ENCODE measurements around the gene CEBPA. TPM values are rescaled to one million over a fixed set of nuclear protein-coding genes. Genes with fewer than 3 reads are reported as not detected.

CEBPA gene
- total RNA-seq, 4 donors from 2014 or later = 36.3 to 160 (median 89.2) TPM

- no peaks in the 10 kb centered on the region for H3K27me3 ChIP-seq
- H3K9me3 ChIP-seq = no peaks in the 10 kb centered on the region
- no peak overlapping the region for H3K4me3 ChIP-seq
- no peaks in the 10 kb centered on the region for H3K36me3 ChIP-seq
- H3K4me1 ChIP-seq = no peaks in the 10 kb centered on the region
- TF ChIP-seq POLR2A (IDR thresholded peaks at IDR 0.05) (no peak), CTCF (IDR thresholded peaks at IDR 0.05) (no peak)
- no peak overlapping the region for H3K27ac ChIP-seq
- no peak for DNase-seq
Observed at GRCh38 chr19:33340991-33341390, 38.7 kb upstream of the CEBPA start.

- DNase-seq = peak in 1 of 3 donors; percentile 60
Observed at GRCh38 chr19:33339016-33339984, 37.0 kb upstream of the CEBPA start.

GRCh38 chr19:33335446-33335845, 33.1 kb upstream of the CEBPA start:
- TF ChIP-seq POLR2A (IDR thresholded peaks at IDR 0.05) (no peak), CTCF (IDR thresholded peaks at IDR 0.05) (no peak)
- no peaks in the 10 kb centered on the region for H3K4me1 ChIP-seq
- no peak overlapping the region for H3K27ac ChIP-seq
- no peak overlapping the region for H3K4me3 ChIP-seq
- no peaks in the 10 kb centered on the region for H3K36me3 ChIP-seq
- H3K27me3 ChIP-seq = no peaks in the 10 kb centered on the region
- no peaks in the 10 kb centered on the region for H3K9me3 ChIP-seq
- no peak for DNase-seq

More at GRCh38 chr19:33339016-33339984, 37.0 kb upstream of the CEBPA start:
- Histone ChIP-seq H3K27ac (peak overlapping the region in 1 of 4 donors; percentile 10), H3K9me3 (no peaks in the 10 kb centered on the region), H3K36me3 (no peaks in the 10 kb centered on the region), H3K4me1 (no peaks in the 10 kb centered on the region), H3K4me3 (no peak overlapping the region), H3K27me3 (no peaks in the 10 kb centered on the region)
- no peak for TF ChIP-seq CTCF (IDR thresholded peaks at IDR 0.05)

GRCh38 chr19:33334271-33334670, 31.9 kb upstream of the CEBPA start:
- TF ChIP-seq POLR2A (IDR thresholded peaks at IDR 0.05) = no peak
- no peak for TF ChIP-seq CTCF (IDR thresholded peaks at IDR 0.05)
- H3K9me3 ChIP-seq = no peaks in the 10 kb centered on the region
- no peaks in the 10 kb centered on the region for H3K4me1 ChIP-seq
- H3K27me3 ChIP-seq = no peaks in the 10 kb centered on the region
- no peak overlapping the region for H3K27ac ChIP-seq
- no peaks in the 10 kb centered on the region for H3K36me3 ChIP-seq
- no peak overlapping the region for H3K4me3 ChIP-seq
- no peak for DNase-seq

GRCh38 chr19:33333642-33334041, 31.3 kb upstream of the CEBPA start:
- no peaks in the 10 kb centered on the region for H3K27me3 ChIP-seq
- peak in 2 of 6 experiments; percentile 22 to 26 for TF ChIP-seq CTCF (IDR thresholded peaks at IDR 0.05)
- no peak for TF ChIP-seq POLR2A (IDR thresholded peaks at IDR 0.05)
- H3K9me3 ChIP-seq = no peaks in the 10 kb centered on the region
- H3K4me1 ChIP-seq = no peaks in the 10 kb centered on the region
- no peak overlapping the region for H3K27ac ChIP-seq
- no peaks in the 10 kb centered on the region for H3K36me3 ChIP-seq
- no peak for DNase-seq
- H3K4me3 ChIP-seq = no peak overlapping the region
